HG03520 (cell line): ENCODE data around the gene IKZF1.

Experiments
- ATAC-seq: cut with Tn5 transposase; IDR thresholded peaks from one replicate; pipeline ENCODE4 v1.9.1; 2021; ENCODE audit warnings: mild to moderate bottlenecking, moderate library complexity; ENCODE audit not compliant: unreplicated experiment

Gene IKZF1

DNA sequence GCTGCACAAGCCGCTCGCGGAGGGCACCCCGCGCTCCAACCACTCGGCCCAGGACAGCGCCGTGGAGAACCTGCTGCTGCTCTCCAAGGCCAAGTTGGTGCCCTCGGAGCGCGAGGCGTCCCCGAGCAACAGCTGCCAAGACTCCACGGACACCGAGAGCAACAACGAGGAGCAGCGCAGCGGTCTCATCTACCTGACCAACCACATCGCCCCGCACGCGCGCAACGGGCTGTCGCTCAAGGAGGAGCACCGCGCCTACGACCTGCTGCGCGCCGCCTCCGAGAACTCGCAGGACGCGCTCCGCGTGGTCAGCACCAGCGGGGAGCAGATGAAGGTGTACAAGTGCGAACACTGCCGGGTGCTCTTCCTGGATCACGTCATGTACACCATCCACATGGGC lies 95.6 kb downstream of the IKZF1 start:
- ATAC-seq, result no peak

GRCh38 chr7:50404392-50404791 lies 99.9 kb downstream of the IKZF1 start:
- ATAC-seq, result no peak

DNA sequence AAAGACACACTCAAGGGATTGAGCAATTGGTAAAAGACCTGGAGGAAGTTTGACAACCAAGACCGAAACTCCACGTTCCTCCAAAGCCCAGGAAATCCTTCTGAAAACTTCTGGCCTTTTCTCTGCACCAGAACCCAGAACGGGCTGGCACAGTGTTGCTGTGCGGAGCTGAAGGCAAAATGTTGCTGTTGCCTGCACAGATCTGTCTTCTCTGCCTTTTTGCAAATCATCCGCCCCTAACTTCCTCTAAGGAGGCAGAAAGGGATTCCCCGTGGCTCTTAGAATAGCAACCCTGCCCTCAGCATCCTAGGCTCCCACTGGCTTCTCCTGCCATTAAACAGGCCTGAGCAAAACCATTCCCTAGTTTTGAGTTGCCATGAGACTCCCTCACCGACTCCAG lies 100.7 kb downstream of the IKZF1 start:
- ATAC-seq, result no peak

DNA sequence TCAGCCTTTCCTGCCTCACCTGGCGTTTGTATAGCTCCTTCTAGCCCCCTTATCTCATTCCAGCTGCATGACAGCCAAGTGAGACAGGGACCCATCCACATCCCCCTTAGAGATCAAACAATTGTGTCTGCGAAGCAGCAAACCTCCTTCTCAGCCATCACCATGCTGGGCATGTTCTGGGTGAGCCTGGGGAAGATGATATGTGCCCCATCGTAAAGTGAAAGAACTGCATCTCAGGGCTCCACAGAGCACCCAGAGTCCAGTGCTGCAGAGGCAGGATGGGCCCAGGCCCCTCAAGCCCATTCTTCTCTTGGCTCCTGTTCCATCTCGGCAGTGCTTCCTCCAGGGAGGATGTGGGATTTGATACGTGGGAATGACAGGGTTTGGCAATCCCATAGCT lies 102.4 kb downstream of the IKZF1 start:
- ATAC-seq, result no peak

- peak; percentile 32 for ATAC-seq
Measured at GRCh38 chr7:50409856-50410745, 105.6 kb downstream of the IKZF1 start.

DNA sequence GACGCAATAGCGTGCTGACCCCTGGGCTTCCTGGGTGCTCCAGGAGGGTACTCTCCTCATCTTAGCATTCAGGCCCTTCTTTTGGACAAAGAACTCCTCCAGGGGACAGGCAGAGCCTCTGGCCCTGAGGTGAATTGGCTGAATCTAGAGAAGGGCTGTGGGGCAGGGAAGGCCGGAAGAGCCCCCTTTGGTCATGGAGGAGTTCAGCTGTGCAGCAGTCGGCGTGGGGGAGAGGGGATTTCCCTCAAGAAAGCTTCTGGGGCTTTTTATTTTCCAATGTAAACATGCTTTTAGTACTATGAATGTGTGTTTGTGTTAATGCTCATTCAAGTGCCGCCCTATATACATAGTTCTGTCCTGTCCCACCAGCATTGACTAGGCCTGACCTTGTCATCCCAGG lies 106.8 kb downstream of the IKZF1 start:
- no peak for ATAC-seq

GRCh38 chr7:50412973-50413372 lies 108.5 kb downstream of the IKZF1 start:
- ATAC-seq, result no peak

- ATAC-seq, result no peak
Measured at GRCh38 chr7:50413561-50413960, 109.0 kb downstream of the IKZF1 start.

GRCh38 chr7:50415844-50416364 lies 111.4 kb downstream of the IKZF1 start:
- ATAC-seq, result no peak

GRCh38 chr7:50416527-50417182 lies 112.1 kb downstream of the IKZF1 start:
- ATAC-seq, result peak; percentile 75

GRCh38 chr7:50418086-50418515 lies 113.6 kb downstream of the IKZF1 start:
- peak; percentile 87 for ATAC-seq

DNA sequence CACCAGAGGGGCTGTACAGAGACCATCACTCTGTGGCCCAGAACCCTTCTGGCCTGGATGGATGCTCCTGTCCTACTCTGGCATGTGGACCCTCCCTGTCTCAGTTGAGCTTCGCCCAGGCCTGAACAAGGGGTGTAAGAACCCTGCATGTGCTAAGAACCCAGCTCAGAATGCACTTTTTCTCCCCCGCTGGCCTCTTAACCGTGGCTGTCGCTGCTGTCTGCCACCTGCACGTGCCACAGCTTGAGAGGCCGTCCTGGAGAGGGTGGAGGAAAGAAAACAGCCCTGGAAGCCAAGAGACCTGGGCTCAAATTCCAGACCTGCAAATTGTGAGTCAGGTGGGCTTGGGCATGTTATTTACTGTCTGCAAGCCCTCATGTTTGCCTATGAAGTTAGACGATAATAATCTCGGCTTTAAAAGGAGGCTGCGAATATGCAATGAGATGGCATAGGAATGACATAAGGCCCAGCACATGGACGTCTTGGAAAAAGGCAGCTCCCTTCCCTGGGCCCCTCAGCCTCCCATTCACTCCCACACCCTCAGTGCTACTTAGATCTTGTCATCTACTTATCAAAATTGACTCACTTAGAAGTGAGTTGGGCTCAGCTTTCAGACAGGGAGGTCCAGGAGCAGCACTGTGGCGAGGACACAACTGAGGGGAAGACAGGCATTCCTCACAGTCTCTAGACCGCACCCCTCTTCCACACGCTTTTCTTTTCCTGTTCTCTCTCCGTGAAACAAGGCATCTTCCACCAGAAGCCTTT lies 114.2 kb downstream of the IKZF1 start:
- ATAC-seq, result no peak

- no peak for ATAC-seq
Measured at GRCh38 chr7:50421043-50421442, 116.5 kb downstream of the IKZF1 start.

DNA sequence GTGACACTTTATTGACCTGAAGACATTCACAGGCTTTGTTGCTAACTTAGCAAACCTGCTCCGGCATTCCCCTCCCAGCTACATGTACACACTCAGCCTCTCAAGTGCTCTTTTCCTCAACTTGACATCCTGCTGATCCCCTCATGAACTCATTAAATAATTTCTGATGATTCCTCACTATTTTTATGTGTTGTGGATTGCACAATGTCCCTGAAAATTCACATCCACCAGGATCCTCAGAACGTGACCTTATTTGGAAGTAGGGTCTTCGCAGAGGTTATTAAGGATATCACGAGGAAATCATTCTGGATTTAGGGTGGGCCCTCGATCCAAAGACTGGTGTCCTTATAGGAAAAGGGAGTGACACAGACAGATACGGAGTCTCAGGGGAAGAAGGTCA lies 118.3 kb downstream of the IKZF1 start:
- ATAC-seq, result no peak

- ATAC-seq, result no peak
Measured at GRCh38 chr7:50423860-50424259, 119.3 kb downstream of the IKZF1 start.

- ATAC-seq, result no peak
Measured at GRCh38 chr7:50425318-50425717, 120.8 kb downstream of the IKZF1 start.

GRCh38 chr7:50426280-50427045 lies 121.9 kb downstream of the IKZF1 start:
- ATAC-seq, result no peak

DNA sequence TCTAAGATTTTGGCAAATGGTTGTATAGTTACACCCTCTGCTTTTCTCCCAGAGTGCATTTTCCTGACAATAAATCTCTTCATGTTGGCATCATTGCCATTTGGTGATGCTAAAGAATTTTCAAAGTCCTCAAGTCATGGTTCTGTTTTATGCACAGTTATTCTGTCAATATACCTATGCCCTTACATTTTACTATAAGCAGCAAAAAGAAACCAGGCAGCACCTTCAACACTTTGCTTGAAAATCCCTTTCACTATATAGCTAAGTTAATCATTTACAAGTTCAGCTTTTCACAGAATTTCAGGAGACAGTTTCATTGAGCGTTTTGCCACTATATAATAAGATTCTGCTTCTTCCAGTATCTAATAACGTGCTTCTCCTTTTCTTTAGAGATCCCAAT lies 123.0 kb downstream of the IKZF1 start:
- no peak for ATAC-seq

- ATAC-seq, result no peak
Measured at GRCh38 chr7:50428911-50429310, 124.4 kb downstream of the IKZF1 start.

DNA sequence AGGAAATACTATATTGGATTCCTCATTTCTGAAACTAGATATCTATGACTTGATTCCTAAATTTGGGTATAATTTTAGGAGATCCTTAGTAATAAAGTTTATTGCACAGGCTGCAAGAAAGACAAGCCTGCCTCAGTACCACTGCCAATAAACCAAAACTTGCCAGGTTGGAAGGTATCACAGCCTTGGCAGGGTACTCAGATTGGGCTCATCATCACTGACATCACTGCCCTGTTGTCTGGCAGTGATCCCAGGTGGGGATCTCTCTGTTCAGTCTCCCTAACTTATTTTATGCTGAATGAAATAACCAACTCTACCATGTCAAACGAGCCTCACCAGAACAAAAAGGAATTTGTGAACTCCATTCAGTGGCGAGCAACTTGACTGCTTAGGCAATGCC lies 126.8 kb downstream of the IKZF1 start:
- ATAC-seq, result no peak
